GM21723 (cell line): Measurements from ENCODE around the gene SLC16A11.
"Not testable (repeated sequence)": the region's sequence is repeated elsewhere in the genome, so short reads cannot be mapped to it uniquely, and the experiment has no call there.

Experiments
- ATAC-seq: cut with Tn5 transposase; IDR thresholded peaks from one replicate; pipeline ENCODE4 v1.9.1; 2021; ENCODE audit warnings: mild to moderate bottlenecking, moderate library complexity; ENCODE audit not compliant: unreplicated experiment

SLC16A11 gene, protein sequence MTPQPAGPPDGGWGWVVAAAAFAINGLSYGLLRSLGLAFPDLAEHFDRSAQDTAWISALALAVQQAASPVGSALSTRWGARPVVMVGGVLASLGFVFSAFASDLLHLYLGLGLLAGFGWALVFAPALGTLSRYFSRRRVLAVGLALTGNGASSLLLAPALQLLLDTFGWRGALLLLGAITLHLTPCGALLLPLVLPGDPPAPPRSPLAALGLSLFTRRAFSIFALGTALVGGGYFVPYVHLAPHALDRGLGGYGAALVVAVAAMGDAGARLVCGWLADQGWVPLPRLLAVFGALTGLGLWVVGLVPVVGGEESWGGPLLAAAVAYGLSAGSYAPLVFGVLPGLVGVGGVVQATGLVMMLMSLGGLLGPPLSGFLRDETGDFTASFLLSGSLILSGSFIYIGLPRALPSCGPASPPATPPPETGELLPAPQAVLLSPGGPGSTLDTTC

DNA sequence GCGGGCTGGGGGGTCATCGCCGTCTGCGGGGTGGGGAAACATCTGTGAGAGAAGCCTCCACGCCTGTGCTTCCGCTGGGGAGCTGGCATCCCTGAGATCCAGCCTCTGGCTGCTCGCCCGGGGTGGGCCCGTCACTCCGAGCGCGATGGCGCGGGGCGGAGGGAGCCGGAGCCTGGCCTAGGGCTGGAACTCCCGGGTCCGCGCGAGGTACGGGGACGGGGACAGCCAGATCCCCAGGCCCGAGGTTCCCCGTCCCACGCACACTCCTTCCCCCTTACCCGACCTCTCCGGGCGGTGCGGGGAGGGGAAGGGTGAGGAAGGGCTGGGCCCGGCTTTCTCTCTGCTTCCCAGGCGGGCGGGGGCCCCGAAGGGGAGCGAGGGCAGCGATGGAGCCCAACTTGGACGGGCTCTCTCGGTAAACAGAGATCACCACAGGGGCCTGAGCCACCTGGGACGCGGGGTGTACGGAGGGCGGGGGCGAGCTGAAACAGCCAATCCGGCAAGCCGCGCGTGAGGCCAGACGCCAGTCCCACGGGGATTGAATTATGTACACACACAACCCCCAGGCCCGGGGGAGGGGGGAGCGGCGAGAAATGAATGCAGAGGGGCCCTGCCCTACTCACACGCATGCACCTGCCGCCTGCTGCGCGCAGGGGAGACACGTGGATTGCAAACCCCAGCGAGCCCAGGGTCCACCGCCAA, at the start of gene SLC16A11:
TSS of gene SLC16A11 (minus strand) at position 596 of the 702 bp plus-strand sequence. CDS start at position 17, 579 bp downstream.
- ATAC-seq, result no peak

- not testable (repeated sequence) for ATAC-seq
Measured at GRCh38 chr17:7091311-7092005, 47.6 kb upstream of the SLC16A11 start.

- ATAC-seq, result not testable (repeated sequence)
Measured at GRCh38 chr17:7089570-7089969, 45.7 kb upstream of the SLC16A11 start.

DNA sequence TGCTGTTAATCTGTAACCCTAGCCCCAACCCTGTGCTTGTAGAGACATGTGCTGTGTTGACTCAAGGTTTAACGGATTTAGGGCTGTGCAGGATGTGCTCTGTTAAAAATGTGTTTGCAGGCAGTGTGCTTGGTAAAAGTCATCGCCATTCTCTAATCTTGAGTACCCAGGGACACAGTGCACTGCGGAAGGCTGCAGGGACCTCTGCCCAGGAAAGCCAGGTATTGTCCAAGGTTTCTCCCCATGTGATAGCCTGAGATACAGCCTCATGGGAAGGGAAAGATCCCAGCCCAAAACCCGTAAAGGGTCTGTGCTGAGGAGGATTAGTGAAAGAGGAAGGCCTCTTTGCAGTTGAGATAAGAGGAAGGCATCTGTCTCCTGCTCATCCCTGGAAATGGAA, 44.5 kb upstream of the SLC16A11 start:
- not testable (repeated sequence) for ATAC-seq

DNA sequence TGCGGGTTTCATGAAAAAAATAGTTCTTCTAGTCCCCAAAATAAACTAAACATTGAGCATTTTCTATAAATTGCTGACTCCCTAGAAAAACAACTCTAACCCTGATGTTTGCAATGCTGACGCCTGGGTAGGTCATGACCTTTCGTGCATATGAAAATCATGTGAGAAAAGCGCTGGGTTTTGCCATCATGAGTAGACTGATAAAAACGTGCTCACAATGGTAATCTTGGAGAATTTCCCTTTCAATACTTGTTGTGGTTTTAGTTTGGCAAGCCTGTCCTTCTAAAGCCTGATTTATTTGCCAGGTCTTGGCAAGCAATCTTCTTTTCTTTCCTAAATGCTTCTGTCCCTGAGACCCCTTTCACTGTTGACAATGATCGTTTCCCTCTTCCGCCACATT, 40.2 kb upstream of the SLC16A11 start:
- no peak for ATAC-seq

DNA sequence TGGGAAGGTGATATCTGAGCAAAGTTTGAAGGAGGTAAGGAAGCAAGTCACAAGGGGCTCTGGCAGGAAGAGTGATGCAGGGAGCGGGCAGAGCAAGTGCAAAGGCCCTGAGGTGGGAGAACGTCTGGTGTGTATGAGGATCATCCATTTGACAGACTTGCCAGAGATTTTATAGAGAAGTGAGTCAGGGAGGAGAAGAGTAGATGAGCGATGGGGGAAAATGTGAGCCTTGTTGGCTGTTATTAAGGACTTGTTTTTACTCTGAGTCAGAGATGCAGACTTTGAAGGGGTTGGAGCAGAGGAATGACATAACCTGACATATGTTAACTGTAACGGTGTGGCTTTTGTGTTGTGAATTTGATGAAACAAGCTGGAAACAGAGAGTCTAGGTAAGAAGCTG, 39.7 kb upstream of the SLC16A11 start:
- no peak for ATAC-seq

- no peak for ATAC-seq
Measured at GRCh38 chr17:7081341-7082062, 37.6 kb upstream of the SLC16A11 start.

GRCh38 chr17:7080456-7081041, 36.7 kb upstream of the SLC16A11 start:
- ATAC-seq, result no peak

- ATAC-seq, result no peak
Measured at GRCh38 chr17:7079581-7080455, 35.9 kb upstream of the SLC16A11 start, which contains the start of gene CLEC10A. TSS of gene CLEC10A (minus strand) at chr17:7080251. CDS start at chr17:7078812, 1,439 bp downstream.

DNA sequence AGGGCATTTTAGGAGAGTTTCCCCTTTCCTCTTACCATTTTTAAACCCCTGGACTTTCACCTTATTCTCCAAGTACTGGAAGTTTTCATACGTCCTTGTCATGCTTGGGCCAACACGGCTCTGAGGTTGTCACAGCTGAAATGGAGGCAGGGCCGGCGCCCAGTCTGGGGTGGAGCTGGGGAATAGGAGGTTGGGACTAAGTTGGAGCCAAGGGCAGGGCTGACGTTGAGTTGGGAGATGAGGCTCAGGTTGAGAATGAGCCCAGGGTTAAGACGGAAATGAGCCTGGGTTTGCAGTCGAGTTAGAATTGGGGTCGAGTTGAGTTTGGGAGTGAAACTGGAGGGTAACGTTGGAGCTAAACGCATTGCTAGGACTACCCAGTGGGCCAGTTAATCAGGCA, 34.8 kb upstream of the SLC16A11 start:
- no peak for ATAC-seq

- ATAC-seq, result no peak
Measured at GRCh38 chr17:7077911-7078546, 34.1 kb upstream of the SLC16A11 start.

- ATAC-seq, result no peak
Measured at GRCh38 chr17:7074931-7075330, 31.0 kb upstream of the SLC16A11 start.

- ATAC-seq, result no peak
Measured at GRCh38 chr17:7072406-7072805, 28.5 kb upstream of the SLC16A11 start.

DNA sequence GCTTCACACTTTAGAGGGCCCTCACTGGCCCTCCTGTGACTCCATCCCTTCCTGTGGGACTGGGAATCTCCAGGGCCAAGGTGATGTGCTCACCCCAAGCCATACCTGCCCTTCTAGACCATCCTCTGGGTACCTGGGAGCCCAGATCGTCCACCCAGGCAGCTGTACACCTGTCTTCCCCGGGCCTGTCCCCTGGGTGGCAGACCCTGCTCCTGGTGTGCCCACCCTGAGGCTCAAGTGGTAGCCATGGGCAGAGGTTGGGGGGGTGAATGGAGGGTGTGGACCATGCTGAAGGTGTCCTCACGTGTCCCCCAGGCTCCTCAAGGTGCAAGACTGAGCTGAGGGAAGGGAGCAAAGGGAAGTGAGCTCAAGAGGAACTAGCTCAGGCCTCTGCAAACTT, 26.8 kb upstream of the SLC16A11 start:
- no peak for ATAC-seq

DNA sequence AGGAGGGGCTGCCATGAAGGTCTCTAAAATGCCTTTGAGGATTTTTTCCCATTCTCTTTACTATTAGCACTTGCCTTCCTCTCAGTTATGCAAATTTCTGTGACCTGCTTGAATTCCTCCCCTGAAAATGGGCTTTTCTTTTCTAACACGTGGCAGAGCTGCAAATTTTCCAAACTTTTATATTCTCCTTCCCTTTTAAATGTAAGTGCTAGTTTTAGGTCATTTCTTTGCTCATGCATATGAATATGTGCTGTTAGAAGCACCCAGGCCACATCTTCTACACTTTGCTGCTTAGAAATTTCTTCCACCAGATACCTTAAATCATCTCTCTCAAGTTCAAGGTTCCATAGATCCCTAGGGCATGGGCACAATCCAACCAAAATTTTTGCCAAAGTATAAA, 24.4 kb upstream of the SLC16A11 start:
- no peak for ATAC-seq

DNA sequence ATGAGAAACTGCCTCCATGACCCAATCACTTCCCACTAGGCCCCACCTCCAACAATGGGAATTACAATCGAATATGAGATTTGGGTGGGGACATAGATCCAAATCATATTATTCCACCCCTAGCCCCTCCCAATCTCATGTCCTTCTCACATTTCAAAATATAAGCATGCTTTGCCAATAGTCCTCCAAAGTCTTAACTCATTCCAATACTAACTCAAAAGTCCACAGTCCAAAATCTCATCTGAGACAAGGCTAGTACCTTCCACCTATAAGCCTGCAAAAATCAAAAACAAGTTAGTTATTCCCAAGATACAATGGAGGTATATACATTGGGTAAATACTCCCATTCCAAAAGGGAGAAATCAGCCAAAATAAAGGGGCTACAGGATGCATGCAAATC, 23.3 kb upstream of the SLC16A11 start:
- ATAC-seq, result no peak

GRCh38 chr17:7064261-7064660, 20.4 kb upstream of the SLC16A11 start:
- ATAC-seq, result no peak

DNA sequence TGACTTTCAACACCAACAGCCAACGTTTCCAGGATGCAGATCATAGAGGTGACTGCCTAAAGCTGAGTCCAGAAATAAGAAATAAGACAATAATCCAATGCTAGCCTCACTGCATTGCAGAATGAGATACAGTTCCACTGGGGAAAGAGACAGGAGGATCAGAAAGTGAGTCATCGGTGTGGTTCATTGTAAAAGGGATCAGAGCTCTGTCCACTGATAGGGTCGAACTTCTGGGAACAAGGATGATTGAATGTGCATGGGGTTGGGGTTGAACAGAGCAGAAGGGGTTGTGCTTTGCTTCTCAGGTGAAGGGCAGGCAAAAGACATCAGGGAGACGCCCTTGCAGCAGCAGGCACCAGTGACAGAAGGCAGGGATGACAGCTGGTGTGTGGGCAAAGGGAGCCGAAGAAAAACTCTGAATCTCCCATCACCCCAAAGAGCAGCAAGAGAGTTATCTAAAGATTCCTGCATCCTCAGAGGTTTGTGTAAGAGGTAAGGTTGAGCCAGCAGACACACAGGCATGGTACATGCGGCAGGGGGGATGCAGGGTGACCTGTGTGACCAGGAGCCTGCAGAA, 19.7 kb upstream of the SLC16A11 start:
- no peak for ATAC-seq
